Fibroblast of lung (primary cell): ENCODE measurements around the gene GRID1. TPM values are rescaled to one million over a fixed set of nuclear protein-coding genes. Genes with fewer than 3 reads are reported as not detected.

Experiments used
- DNase-seq, 2 donors: peaks; one replicate each; pipeline versions ENCODE4 v3.0.0 to v3.0.0-alpha.2; 2010; ENCODE audit warnings: low read depth in 2 of 2
- H2AFZ ChIP-seq: 2 replicates; pipeline ENCODE4 v1.5.1; 2012; ENCODE audit warnings: low read length, control low read depth, inconsistent platforms
- H3K27ac ChIP-seq: 2 replicates; pipeline ENCODE4 v1.5.1; 2011; ENCODE audit warnings: low read length, control low read depth; ENCODE audit not compliant: insufficient read depth
- H3K27me3 ChIP-seq: 2 replicates; pipeline ENCODE4 v1.5.1; 2011; ENCODE audit warnings: mild to moderate bottlenecking, low read length; ENCODE audit not compliant: control insufficient read depth, insufficient read depth
- H3K36me3 ChIP-seq: 2 replicates; pipeline ENCODE4 v1.5.1; 2011; ENCODE audit warnings: low read length; ENCODE audit not compliant: control insufficient read depth, insufficient read depth
- H3K4me1 ChIP-seq: 2 replicates; pipeline ENCODE4 v1.5.1; 2011; ENCODE audit warnings: low read length; ENCODE audit not compliant: control insufficient read depth, insufficient read depth; ENCODE audit errors: extremely low read depth
- H3K4me2 ChIP-seq: 2 replicates; pipeline ENCODE4 v1.5.1; 2011; ENCODE audit warnings: low read length, control low read depth; ENCODE audit not compliant: insufficient read depth; ENCODE audit errors: extremely low read depth
- H3K4me3 ChIP-seq, 4 experiments: fragments of 200-600 bp in 1 of 4; sonication (generic) in 1 of 4; replicated peaks in 1 of 4; 2 replicates each; pipeline ENCODE4 v1.5.1; 2011 to 2016; ENCODE audit warnings: low read length in 4 of 4, low read depth in 3 of 4, mild to moderate bottlenecking in 3 of 4, control low read depth in 2 of 4, inconsistent platforms in 1 of 4, mixed read lengths in 1 of 4; ENCODE audit not compliant: insufficient read depth in 1 of 4; ENCODE audit errors: control extremely low read depth in 1 of 4
- H3K79me2 ChIP-seq: 2 replicates; pipeline ENCODE4 v1.5.1; 2012; ENCODE audit warnings: mild to moderate bottlenecking, low read length, inconsistent platforms; ENCODE audit not compliant: control insufficient read depth, insufficient read depth
- H3K9ac ChIP-seq: 2 replicates; pipeline ENCODE4 v1.5.1; 2011; ENCODE audit warnings: mild to moderate bottlenecking, low read length, control low read depth; ENCODE audit not compliant: insufficient read depth
- H3K9me3 ChIP-seq: 2 replicates; pipeline ENCODE4 v1.5.1; 2012; ENCODE audit warnings: low read depth, low read length; ENCODE audit not compliant: control insufficient read depth, insufficient read depth
- H4K20me1 ChIP-seq: 2 replicates; pipeline ENCODE4 v1.5.1; 2011; ENCODE audit warnings: low read length; ENCODE audit not compliant: control insufficient read depth, insufficient read depth; ENCODE audit errors: extremely low read depth
- EZH2 ChIP-seq: IDR thresholded peaks from 2 replicates; pipeline ENCODE4 v1.5.1; 2012; ENCODE audit warnings: low read length, control low read depth, mild to moderate bottlenecking; ENCODE audit errors: missing control alignments
- polyA plus RNA-seq, 2 donors: library from polyadenylated mRNA; depleted of rRNA in 1 of 2; stranded (reverse) in 1 of 2; unstranded in 1 of 2; fragments of >200 nt; gene quantifications; 2 replicates each; pipeline ENCODE4 v1.2.1, GENCODE V29; 2011 to 2012; ENCODE audit warnings: missing spikeins in 1 of 2
- total RNA-seq: library from RNA; depleted of rRNA; stranded (reverse); fragments of >200 nt; gene quantifications from 2 replicates; pipeline ENCODE4 v1.2.1, GENCODE V29; 2014
- TF ChIP-seq, protein P1 (sequence below), 2 donors: IDR thresholded peaks in 1 of 2; conservative IDR thresholded peaks in 1 of 2; 1 replicate in 1 of 2; 2 replicates in 1 of 2; pipeline ENCODE4 v1.5.1; 2011 to 2012; ENCODE audit warnings: low read length in 2 of 2, control low read depth in 1 of 2, inconsistent platforms in 1 of 2, low read depth in 1 of 2, mild to moderate bottlenecking in 1 of 2

Gene GRID1
- total and polyA plus RNA-seq, 2 donors (not counting 1 experiment from before 2014, with no cell fraction given) = 0.03 to 0.33 TPM

DNA sequence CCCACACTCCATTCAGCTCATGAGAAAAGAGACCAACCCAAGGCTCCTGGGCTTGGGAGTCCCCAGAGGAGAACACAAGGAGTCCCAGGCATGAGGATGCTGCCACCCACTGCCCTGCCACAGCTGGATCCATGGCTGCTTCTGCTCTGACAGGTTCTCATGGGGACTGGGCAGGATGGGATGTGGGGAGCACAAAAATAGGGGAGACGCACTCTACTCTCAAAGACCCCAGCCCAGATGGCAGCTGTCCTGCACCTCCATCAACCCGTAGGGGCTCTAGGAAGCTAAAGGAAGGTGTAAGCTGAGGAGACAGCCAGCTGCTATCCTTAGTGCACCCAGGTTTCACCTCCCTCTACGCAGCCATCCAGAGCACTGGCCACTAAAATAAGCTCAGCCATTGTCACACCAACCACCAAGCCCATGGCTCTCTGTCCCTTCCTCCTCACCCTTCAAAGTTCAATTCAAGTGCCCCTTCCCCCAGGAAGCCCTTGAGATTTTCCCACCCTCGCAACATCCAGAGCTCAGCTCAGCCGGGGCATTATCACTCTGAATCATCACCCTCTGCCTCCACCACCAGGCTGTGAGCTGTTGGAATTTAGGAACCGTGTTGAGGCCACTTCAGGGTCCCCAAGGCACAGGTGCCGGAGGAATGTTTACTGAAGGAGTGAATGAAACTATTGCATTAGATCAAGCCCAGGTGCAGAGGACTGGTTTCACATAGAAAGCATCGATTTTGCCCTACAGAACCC is 142.1 kb downstream of the GRID1 start:
- Histone ChIP-seq H3K9me3 (no peaks in the 10 kb centered on the region), H3K79me2 (no peaks in the 10 kb centered on the region), H3K4me2 (no peak overlapping the region), H3K9ac (no peak overlapping the region), H3K36me3 (no peaks in the 10 kb centered on the region), H3K27ac (no peak overlapping the region), H2AFZ (no peak overlapping the region), H3K4me3 (no peak overlapping the region), H3K27me3 (no peaks in the 10 kb centered on the region), H4K20me1 (no peaks in the 10 kb centered on the region), H3K4me1 (no peaks in the 10 kb centered on the region)
- TF ChIP-seq EZH2 = no peak
- TF ChIP-seq, protein P1, sequence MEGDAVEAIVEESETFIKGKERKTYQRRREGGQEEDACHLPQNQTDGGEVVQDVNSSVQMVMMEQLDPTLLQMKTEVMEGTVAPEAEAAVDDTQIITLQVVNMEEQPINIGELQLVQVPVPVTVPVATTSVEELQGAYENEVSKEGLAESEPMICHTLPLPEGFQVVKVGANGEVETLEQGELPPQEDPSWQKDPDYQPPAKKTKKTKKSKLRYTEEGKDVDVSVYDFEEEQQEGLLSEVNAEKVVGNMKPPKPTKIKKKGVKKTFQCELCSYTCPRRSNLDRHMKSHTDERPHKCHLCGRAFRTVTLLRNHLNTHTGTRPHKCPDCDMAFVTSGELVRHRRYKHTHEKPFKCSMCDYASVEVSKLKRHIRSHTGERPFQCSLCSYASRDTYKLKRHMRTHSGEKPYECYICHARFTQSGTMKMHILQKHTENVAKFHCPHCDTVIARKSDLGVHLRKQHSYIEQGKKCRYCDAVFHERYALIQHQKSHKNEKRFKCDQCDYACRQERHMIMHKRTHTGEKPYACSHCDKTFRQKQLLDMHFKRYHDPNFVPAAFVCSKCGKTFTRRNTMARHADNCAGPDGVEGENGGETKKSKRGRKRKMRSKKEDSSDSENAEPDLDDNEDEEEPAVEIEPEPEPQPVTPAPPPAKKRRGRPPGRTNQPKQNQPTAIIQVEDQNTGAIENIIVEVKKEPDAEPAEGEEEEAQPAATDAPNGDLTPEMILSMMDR (conservative IDR thresholded peaks at IDR 0.05 in 1 of 2, IDR thresholded peaks at IDR 0.05 in 1 of 2; ENCODE audit: low read depth in 1 of 2, low read length in 2 of 2) = no peak
- no peak for DNase-seq

GRCh38 chr10:86223256-86223655 is 143.3 kb downstream of the GRID1 start:
- Histone ChIP-seq H3K4me3 (no peak overlapping the region), H3K4me2 (no peak overlapping the region), H3K4me1 (no peaks in the 10 kb centered on the region), H4K20me1 (no peaks in the 10 kb centered on the region), H3K27me3 (no peaks in the 10 kb centered on the region), H2AFZ (no peak overlapping the region), H3K9me3 (no peaks in the 10 kb centered on the region), H3K27ac (no peak overlapping the region), H3K79me2 (no peaks in the 10 kb centered on the region), H3K36me3 (no peaks in the 10 kb centered on the region), H3K9ac (no peak overlapping the region)
- TF ChIP-seq, protein P1 (conservative IDR thresholded peaks at IDR 0.05 in 1 of 2, IDR thresholded peaks at IDR 0.05 in 1 of 2; ENCODE audit: low read depth in 1 of 2, low read length in 2 of 2) = no peak
- no peak for TF ChIP-seq EZH2
- no peak for DNase-seq

GRCh38 chr10:86222687-86223086 is 143.9 kb downstream of the GRID1 start:
- H3K9ac ChIP-seq = no peak overlapping the region

More at GRCh38 chr10:86222687-86223086, 143.9 kb downstream of the GRID1 start:
- no peak overlapping the region for H3K4me2 ChIP-seq
- no peak overlapping the region for H2AFZ ChIP-seq
- H3K27ac ChIP-seq = no peak overlapping the region
- no peaks in the 10 kb centered on the region for H3K9me3 ChIP-seq
- H4K20me1 ChIP-seq = no peaks in the 10 kb centered on the region
- TF ChIP-seq, protein P1 (conservative IDR thresholded peaks at IDR 0.05 in 1 of 2, IDR thresholded peaks at IDR 0.05 in 1 of 2; ENCODE audit: low read depth in 1 of 2, low read length in 2 of 2) = no peak
- no peak for TF ChIP-seq EZH2
- no peaks in the 10 kb centered on the region for H3K79me2 ChIP-seq
- no peak for DNase-seq
- no peaks in the 10 kb centered on the region for H3K27me3 ChIP-seq
- H3K36me3 ChIP-seq = no peaks in the 10 kb centered on the region
- H3K4me1 ChIP-seq = no peaks in the 10 kb centered on the region
- H3K4me3 ChIP-seq = no peak overlapping the region
